KBM-7 (cell line): ENCODE results near the gene HELZ.
"Not testable (repeated sequence)": the region's sequence is repeated elsewhere in the genome, so short reads cannot be mapped to it uniquely, and the experiment has no call there.

ENCODE experiments used
- DNase-seq: peaks from one replicate; pipeline ENCODE4 v3.0.0-alpha.2; 2015
- in situ Hi-C: fragments of 300-500 bp; cut with MboI; formaldehyde crosslinking; loops from 2 replicates; pipeline ENCODE4 v1.14.3; 2020; ENCODE audit warnings: low sequenced_read_pairs, low pct_unique_long_range_greater_than_20kb, mixed read lengths

HELZ gene

GRCh38 chr17:67047382-67047781 is 197.6 kb downstream of the HELZ start:
- in situ Hi-C loops, result no loop called here
- no peak for DNase-seq

GRCh38 chr17:67046398-67046797 is 198.6 kb downstream of the HELZ start:
- no peak for DNase-seq
- in situ Hi-C loops, result no loop called here

GRCh38 chr17:67044940-67045339 is 200.1 kb downstream of the HELZ start:
- in situ Hi-C loops, result no loop called here
- DNase-seq, result no peak

- DNase-seq, result no peak
- in situ Hi-C loops, result no loop called here
These were observed 200.8 kb downstream of the HELZ start, which contains the start of gene CACNG1 for GRCh38 chr17:67044016-67044772. TSS of gene CACNG1 (plus strand) at chr17:67044554. CDS start at chr17:67044661, 107 bp downstream.

GRCh38 chr17:67043283-67043682 is 201.7 kb downstream of the HELZ start:
- in situ Hi-C loops, result no loop called here
- DNase-seq, result no peak

- no peak for DNase-seq
- in situ Hi-C loops, result no loop called here
These were observed 202.8 kb downstream of the HELZ start for GRCh38 chr17:67041941-67042899.

- no peak for DNase-seq
- in situ Hi-C loops, result no loop called here
These were observed 203.5 kb downstream of the HELZ start for GRCh38 chr17:67041531-67041930.

- in situ Hi-C loops, DNase-seq: not testable (repeated sequence)
These were observed 203.9 kb downstream of the HELZ start for GRCh38 chr17:67041119-67041518.

- in situ Hi-C loops, result no loop called here
These were observed 204.3 kb downstream of the HELZ start for GRCh38 chr17:67040652-67041051.

GRCh38 chr17:67038861-67039365 is 206.1 kb downstream of the HELZ start:
- DNase-seq, result no peak
- in situ Hi-C loops, result no loop called here

More at GRCh38 chr17:67040652-67041051, 204.3 kb downstream of the HELZ start:
- no peak for DNase-seq

- in situ Hi-C loops, result no loop called here
- no peak for DNase-seq
These were observed 209.6 kb downstream of the HELZ start for GRCh38 chr17:67035131-67036083.

- in situ Hi-C loops, result no loop called here
- DNase-seq, result no peak
These were observed 211.4 kb downstream of the HELZ start for GRCh38 chr17:67033613-67034012.

- in situ Hi-C loops, result no loop called here
These were observed 212.0 kb downstream of the HELZ start for GRCh38 chr17:67032985-67033384.

GRCh38 chr17:67032382-67032781 is 212.6 kb downstream of the HELZ start:
- no peak for DNase-seq
- in situ Hi-C loops, result no loop called here

More at GRCh38 chr17:67032985-67033384, 212.0 kb downstream of the HELZ start:
- no peak for DNase-seq

GRCh38 chr17:67030641-67031040 is 214.4 kb downstream of the HELZ start:
- in situ Hi-C loops, result no loop called here
- no peak for DNase-seq

GRCh38 chr17:67027031-67027628 is 217.9 kb downstream of the HELZ start:
- DNase-seq, result no peak
- in situ Hi-C loops, result no loop called here

- in situ Hi-C loops, result no loop called here
- no peak for DNase-seq
These were observed 218.7 kb downstream of the HELZ start for GRCh38 chr17:67026341-67026740.

GRCh38 chr17:67025216-67025792 is 219.7 kb downstream of the HELZ start:
- in situ Hi-C loops, result no loop called here

More at GRCh38 chr17:67025216-67025792, 219.7 kb downstream of the HELZ start:
- DNase-seq, result no peak
